HepG2 (cell line): ENCODE data around the gene PPIB. TPM values are rescaled to one million over a fixed set of nuclear protein-coding genes. Genes with fewer than 3 reads are reported as not detected.

Experiments
- ATAC-seq: fragments of 200-7000 bp; cut with Tn5 transposase; 3 replicates; pipeline ENCODE4 v1.9.1; 2020; ENCODE audit warnings: mild to moderate bottlenecking, moderate library complexity
- BruUV-seq: library from RNA; stranded (reverse); fragments of 400-500 nt; replicated peaks from 2 replicates; lab custom pipeline; 2021; lab: Mats Ljungman, UMichigan
- CTCF ChIA-PET: fragments of 300-600 bp; formaldehyde crosslinking; extraction: SDS; loops from one replicate; lab custom pipeline; 2021; ENCODE audit warnings: low total read pairs, inconsistent platforms, low intra/inter-chr PET ratio; lab: Yijun Ruan, JAX
- POLR2A ChIA-PET: fragments of 350-600 bp; sonication (Branson Sonifier 250); formaldehyde crosslinking; loops from one replicate; lab custom pipeline; 2020; ENCODE audit warnings: antibody characterized with exemption, inconsistent platforms; lab: Yijun Ruan, JAX
- DNase-seq: peaks from one replicate; pipeline ENCODE4 v3.0.0-alpha.2; 2015; ENCODE audit warnings: low spot score
- FAIRE-seq: peaks from 3 replicates; lab custom pipeline; 2011; peaks lifted over from hg19 to GRCh38; lab: Jason Lieb, UNC
- H2AFZ ChIP-seq: one replicate; pipeline ENCODE4 v1.6.1; 2011; ENCODE audit warnings: low read length, inconsistent platforms
- H3K27ac ChIP-seq: fragments of 300-600 bp; 3 replicates; pipeline ENCODE4 v1.8.0; 2011; ENCODE audit warnings: mixed run types, mild to moderate bottlenecking, mixed read lengths, low read length, inconsistent platforms; ENCODE audit not compliant: insufficient read depth; ENCODE audit errors: extremely low read length
- H3K27me3 ChIP-seq, 2 experiments: fragments of 200-600 bp in 1 of 2; 2 replicates in 1 of 2; 3 replicates in 1 of 2; pipeline versions ENCODE4 v1.6.0 to v1.8.0; 2011; ENCODE audit warnings: low read length in 2 of 2, mild to moderate bottlenecking in 2 of 2, moderate library complexity in 2 of 2, inconsistent platforms in 1 of 2; ENCODE audit not compliant: insufficient read depth in 2 of 2, control insufficient read depth in 1 of 2
- H3K36me3 ChIP-seq, 2 experiments: fragments of 200-600 bp in 1 of 2; replicated peaks in 1 of 2; 2 replicates in 1 of 2; 3 replicates in 1 of 2; pipeline versions ENCODE4 v1.5.1 to v1.8.0; 2011; ENCODE audit warnings: low read length in 2 of 2, inconsistent platforms in 1 of 2; ENCODE audit not compliant: insufficient read depth in 2 of 2, control insufficient read depth in 1 of 2
- H3K4me1 ChIP-seq: 2 replicates; pipeline ENCODE4 v1.5.1; 2012; ENCODE audit warnings: low read length, inconsistent platforms; ENCODE audit not compliant: insufficient read depth
- H3K4me2 ChIP-seq: 2 replicates; pipeline ENCODE4 v1.6.0; 2011; ENCODE audit warnings: low read depth, low read length, inconsistent platforms
- H3K4me3 ChIP-seq, 3 experiments: fragments of 200-600 bp in 1 of 3; sonication (generic), shearing (Covaris generic) in 1 of 3; replicated peaks in 1 of 3; 2 replicates each; pipeline ENCODE4 v1.5.1; 2011 to 2016; ENCODE audit warnings: low read length in 3 of 3, inconsistent platforms in 2 of 3, low read depth in 2 of 3, mild to moderate bottlenecking in 2 of 3, control low read depth in 1 of 3, mixed read lengths in 1 of 3; ENCODE audit not compliant: insufficient read depth in 1 of 3
- H3K79me2 ChIP-seq: one replicate; pipeline ENCODE4 v1.6.1; 2011; ENCODE audit warnings: low read length, inconsistent platforms; ENCODE audit not compliant: insufficient read depth
- H3K9ac ChIP-seq: 2 replicates; pipeline ENCODE4 v1.6.0; 2011; ENCODE audit warnings: mild to moderate bottlenecking, low read depth, low read length, inconsistent platforms; ENCODE audit not compliant: insufficient read depth
- H3K9me3 ChIP-seq: 2 replicates; pipeline ENCODE4 v1.5.1; 2012; ENCODE audit warnings: mild to moderate bottlenecking, low read length
- H4K20me1 ChIP-seq: 2 replicates; pipeline ENCODE4 v1.6.0; 2011; ENCODE audit warnings: inconsistent platforms, mild to moderate bottlenecking, low read length, moderate library complexity; ENCODE audit not compliant: insufficient read depth
- GPN1 ChIP-seq: sonication (generic); formaldehyde crosslinking; IDR thresholded peaks from 2 replicates; pipeline ENCODE4 v1.5.1; 2020; ENCODE audit warnings: missing genetic modification reagents, borderline replicate concordance
- HNF1A ChIP-seq, 2 experiments: sonication (generic) in 1 of 2; formaldehyde crosslinking in 1 of 2; IDR thresholded peaks; 2 replicates each; pipeline versions ENCODE4 v1.4.0 to v1.6.1; 2016 to 2020; ENCODE audit warnings: borderline replicate concordance in 1 of 2, low read depth in 1 of 2, mild to moderate bottlenecking in 1 of 2, missing genetic modification reagents in 1 of 2
- IKZF5 ChIP-seq: IDR thresholded peaks from 2 replicates; pipeline ENCODE4 v1.6.1; 2018; ENCODE audit warnings: missing genetic modification reagents, mild to moderate bottlenecking, missing compliant biosample characterization
- MAFF ChIP-seq: IDR thresholded peaks from 2 replicates; pipeline ENCODE4 v1.6.1; 2011; ENCODE audit warnings: low read depth, low read length, improper control_type of control experiment
- PHF8 ChIP-seq: sonication (generic); formaldehyde crosslinking; IDR thresholded peaks from 2 replicates; pipeline ENCODE4 v1.5.0; 2020; ENCODE audit warnings: missing genetic modification reagents
- ZNF367 ChIP-seq: sonication (generic); formaldehyde crosslinking; IDR thresholded peaks from 2 replicates; pipeline ENCODE4 v1.4.0; 2020; ENCODE audit warnings: missing genetic modification reagents, borderline replicate concordance
- WGBS: methylation state at CpG from one replicate; pipeline ENCODE4 v1.1.6; 2017; ENCODE audit warnings: low lambda C conversion rate; 5-methylcytosine and 5-hydroxymethylcytosine counted together
- in situ Hi-C: cut with HindIII; loops from 2 replicates; pipeline ENCODE4 v1.10.0; 2017; ENCODE audit warnings: low pct_unique_long_range_greater_than_20kb; ENCODE audit not compliant: extremely low pct_ligation_motif_present
- intact Hi-C: fragments of 100-400 bp; cut with micrococcal nuclease; formaldehyde crosslinking; loops from one replicate; pipeline ENCODE4 v1.10.0; 2022; ENCODE audit not compliant: unreplicated experiment
- polyA plus RNA-seq, 8 experiments: library from polyadenylated mRNA; depleted of rRNA in 3 of 8; stranded (reverse) in 7 of 8; unstranded in 1 of 8; fragments of >200 nt; fragmentation: Illumina TruSeq in 4 of 8; extraction: Trizol in 4 of 8; gene quantifications; 2 replicates each; pipeline versions ENCODE4 v1.2.1 to v1.2.3, GENCODE V29; 2011 to 2016; ENCODE audit warnings: low read depth in 4 of 8, missing spikeins in 1 of 8, mixed read lengths in 1 of 8; ENCODE audit not compliant: insufficient read depth in 1 of 8
- total RNA-seq, 5 experiments: library from RNA; depleted of rRNA; stranded (reverse); fragments of >200 nt; fragmentation: Illumina TruSeq; extraction: Trizol; gene quantifications; 2 replicates each; pipeline ENCODE4 v1.2.3, GENCODE V29; 2016; ENCODE audit warnings: low read depth in 1 of 5
- TF ChIP-seq, protein P1 (sequence below): sonication (generic); formaldehyde crosslinking; IDR thresholded peaks from 2 replicates; pipeline ENCODE4 v1.9.0; 2021; ENCODE audit warnings: missing genetic modification reagents, mild to moderate bottlenecking, borderline replicate concordance

Gene PPIB
- total and polyA plus RNA-seq, 2 of the 13 experiments (the other 11 are each of a cell fraction or from before 2014, with no cell fraction given) = 780 to 882 TPM

GRCh38 chr15:64185146-64185911, 22.5 kb upstream of the PPIB start (continued):
- TF ChIP-seq HNF1A (IDR thresholded peaks at IDR 0.05; ENCODE audit: low read depth) (no peak), HNF1A (CRISPR knock-in tag; IDR thresholded peaks at IDR 0.05; ENCODE audit: borderline replicate concordance) (no peak)

GRCh38 chr15:64182859-64183370, 20.1 kb upstream of the PPIB start:
- ChIA-PET POLR2A (no interaction called here), CTCF (no interaction called here)
- Histone ChIP-seq H3K27ac (no peak overlapping the region), H3K4me2 (no peak overlapping the region), H3K9me3 (no peaks in the 10 kb centered on the region), H3K36me3 (peaks cover 4 to 6% of the 10 kb centered on the region in 2 experiments; a peak in 3 of 5 replicates), H2AFZ (no peak overlapping the region), H4K20me1 (no peaks in the 10 kb centered on the region), H3K4me1 (no peaks in the 10 kb centered on the region), H3K79me2 (no peaks in the 10 kb centered on the region), H3K27me3 (no peaks in the 10 kb centered on the region), H3K4me3 (no peak overlapping the region), H3K9ac (no peak overlapping the region)
- DNase-seq (no peak), ATAC-seq (no peak), FAIRE-seq (no peak)
- in situ Hi-C loops = no loop called here
- TF ChIP-seq IKZF5 (CRISPR knock-in tag) = no peak
- no peak for TF ChIP-seq PHF8 (CRISPR knock-in tag)
- TF ChIP-seq MAFF = no peak
- no peak for TF ChIP-seq ZNF367 (CRISPR knock-in tag)
- TF ChIP-seq, protein P1, sequence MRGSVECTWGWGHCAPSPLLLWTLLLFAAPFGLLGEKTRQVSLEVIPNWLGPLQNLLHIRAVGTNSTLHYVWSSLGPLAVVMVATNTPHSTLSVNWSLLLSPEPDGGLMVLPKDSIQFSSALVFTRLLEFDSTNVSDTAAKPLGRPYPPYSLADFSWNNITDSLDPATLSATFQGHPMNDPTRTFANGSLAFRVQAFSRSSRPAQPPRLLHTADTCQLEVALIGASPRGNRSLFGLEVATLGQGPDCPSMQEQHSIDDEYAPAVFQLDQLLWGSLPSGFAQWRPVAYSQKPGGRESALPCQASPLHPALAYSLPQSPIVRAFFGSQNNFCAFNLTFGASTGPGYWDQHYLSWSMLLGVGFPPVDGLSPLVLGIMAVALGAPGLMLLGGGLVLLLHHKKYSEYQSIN = no peak
- no peak for TF ChIP-seq GPN1 (CRISPR knock-in tag)
- no TSS peak for BruUV-seq
- WGBS = 89% methylated on average over 4 of the region's 4 CpGs
- intact Hi-C loops = no loop called here
